BLaER1 (cell line): Measurements from ENCODE around the gene JUP.

Experiments used
- H3K27ac ChIP-seq: shearing (Covaris generic); formaldehyde crosslinking; 2 replicates; pipeline ENCODE4 v1.8.1; 2022
- H3K27me3 ChIP-seq: shearing (Covaris generic); formaldehyde crosslinking; 2 replicates; pipeline ENCODE4 v1.8.1; 2022
- H3K36me3 ChIP-seq: shearing (Covaris generic); formaldehyde crosslinking; 2 replicates; pipeline ENCODE4 v1.8.1; 2022
- H3K4me1 ChIP-seq: shearing (Covaris generic); formaldehyde crosslinking; 2 replicates; pipeline ENCODE4 v1.8.1; 2022
- H3K4me2 ChIP-seq: shearing (Covaris generic); formaldehyde crosslinking; 2 replicates; pipeline ENCODE4 v1.8.1; 2022
- H3K4me3 ChIP-seq: shearing (Covaris generic); formaldehyde crosslinking; 2 replicates; pipeline ENCODE4 v1.8.1; 2022
- H3K9ac ChIP-seq: shearing (Covaris generic); formaldehyde crosslinking; 2 replicates; pipeline ENCODE4 v1.8.1; 2022
- H3K9me3 ChIP-seq: shearing (Covaris generic); formaldehyde crosslinking; 2 replicates; pipeline ENCODE4 v1.8.1; 2022
- H4K20me1 ChIP-seq: shearing (Covaris generic); formaldehyde crosslinking; 2 replicates; pipeline ENCODE4 v1.8.1; 2022
- Cebpa-rat ChIP-seq: shearing (Covaris generic); IDR thresholded peaks from 2 replicates; pipeline ENCODE4 v1.8.1; 2022

The JUP gene

GRCh38 chr17:41763327-41763726 is 23.2 kb downstream of the JUP start:
- H4K20me1 ChIP-seq, result peaks cover 97% of the 10 kb centered on the region
- no peak overlapping the region for H3K9ac ChIP-seq
- H3K4me2 ChIP-seq, result no peak overlapping the region
- peaks cover 100% of the 10 kb centered on the region for H3K36me3 ChIP-seq
- H3K27ac ChIP-seq, result no peak overlapping the region
- no peaks in the 10 kb centered on the region for H3K9me3 ChIP-seq
- H3K4me1 ChIP-seq, result 0 out of 2 replicates have a peak, but pooled peaks cover 6% of the 10 kb centered on the region
- H3K4me3 ChIP-seq, result no peak overlapping the region
- no peaks in the 10 kb centered on the region for H3K27me3 ChIP-seq
- TF ChIP-seq Cebpa-rat, result no peak

- Histone ChIP-seq H3K9ac (no peak overlapping the region), H3K27ac (no peak overlapping the region), H3K4me2 (no peak overlapping the region), H3K4me3 (no peak overlapping the region), H3K9me3 (no peaks in the 10 kb centered on the region), H3K4me1 (0 out of 2 replicates have a peak, but pooled peaks cover 6% of the 10 kb centered on the region), H3K36me3 (peaks cover 100% of the 10 kb centered on the region), H4K20me1 (peaks cover 96% of the 10 kb centered on the region), H3K27me3 (no peaks in the 10 kb centered on the region)
- TF ChIP-seq Cebpa-rat, result no peak
Measured at GRCh38 chr17:41762841-41763240, 23.7 kb downstream of the JUP start.

GRCh38 chr17:41762391-41762790 is 24.1 kb downstream of the JUP start:
- Histone ChIP-seq H3K27ac (no peak overlapping the region), H3K4me3 (no peak overlapping the region), H3K36me3 (peaks cover 100% of the 10 kb centered on the region), H4K20me1 (peaks cover 96% of the 10 kb centered on the region), H3K27me3 (no peaks in the 10 kb centered on the region), H3K9ac (no peak overlapping the region), H3K9me3 (no peaks in the 10 kb centered on the region), H3K4me1 (0 out of 2 replicates have a peak, but pooled peaks cover 6% of the 10 kb centered on the region), H3K4me2 (no peak overlapping the region)
- TF ChIP-seq Cebpa-rat, result no peak

- H3K4me2 ChIP-seq, result no peak overlapping the region
- no peak for TF ChIP-seq Cebpa-rat
- H3K36me3 ChIP-seq, result peaks cover 100% of the 10 kb centered on the region
- H3K27me3 ChIP-seq, result no peaks in the 10 kb centered on the region
- H3K4me1 ChIP-seq, result 0 out of 2 replicates have a peak, but pooled peaks cover 6% of the 10 kb centered on the region
- no peak overlapping the region for H3K4me3 ChIP-seq
- no peak overlapping the region for H3K9ac ChIP-seq
- no peak overlapping the region for H3K27ac ChIP-seq
- H3K9me3 ChIP-seq, result no peaks in the 10 kb centered on the region
- H4K20me1 ChIP-seq, result peaks cover 97% of the 10 kb centered on the region
Measured at GRCh38 chr17:41760878-41761277, 25.6 kb downstream of the JUP start.

- Histone ChIP-seq H3K4me3 (no peak overlapping the region), H3K9ac (no peak overlapping the region), H3K36me3 (peaks cover 100% of the 10 kb centered on the region), H4K20me1 (peaks cover 98% of the 10 kb centered on the region), H3K27me3 (no peaks in the 10 kb centered on the region), H3K4me2 (no peak overlapping the region), H3K9me3 (no peaks in the 10 kb centered on the region), H3K4me1 (peaks cover 16% of the 10 kb centered on the region; the same call in 1 of the 2 replicates), H3K27ac (no peak overlapping the region)
- TF ChIP-seq Cebpa-rat, result no peak
Measured at GRCh38 chr17:41758601-41759000, 27.9 kb downstream of the JUP start.

- Histone ChIP-seq H3K9ac (no peak overlapping the region), H3K4me1 (peaks cover 28% of the 10 kb centered on the region)
Measured at GRCh38 chr17:41754066-41754465, 32.4 kb downstream of the JUP start.

GRCh38 chr17:41751288-41751687 is 35.2 kb downstream of the JUP start:
- Histone ChIP-seq H4K20me1 (peaks cover 29% of the 10 kb centered on the region), H3K9me3 (no peaks in the 10 kb centered on the region), H3K36me3 (peaks cover 55% of the 10 kb centered on the region), H3K4me3 (no peak overlapping the region), H3K27me3 (no peaks in the 10 kb centered on the region), H3K9ac (no peak overlapping the region), H3K27ac (no peak overlapping the region), H3K4me2 (peak overlapping the region; percentile 42), H3K4me1 (peaks cover 28% of the 10 kb centered on the region)
- TF ChIP-seq Cebpa-rat, result no peak

More at GRCh38 chr17:41754066-41754465, 32.4 kb downstream of the JUP start:
- H3K4me2 ChIP-seq, result no peak overlapping the region
- H3K27ac ChIP-seq, result 0 out of 2 replicates have a peak overlapping the region, but pooled peaks have one; percentile 1
- no peak for TF ChIP-seq Cebpa-rat
- H3K27me3 ChIP-seq, result no peaks in the 10 kb centered on the region
- H3K4me3 ChIP-seq, result no peak overlapping the region
- H4K20me1 ChIP-seq, result peaks cover 55% of the 10 kb centered on the region
- H3K36me3 ChIP-seq, result peaks cover 83% of the 10 kb centered on the region
- no peaks in the 10 kb centered on the region for H3K9me3 ChIP-seq

GRCh38 chr17:41750862-41751261 is 35.6 kb downstream of the JUP start:
- Histone ChIP-seq H3K4me1 (peaks cover 28% of the 10 kb centered on the region), H3K4me2 (peak overlapping the region; percentile 42), H3K4me3 (no peak overlapping the region), H4K20me1 (peaks cover 25% of the 10 kb centered on the region), H3K9me3 (no peaks in the 10 kb centered on the region), H3K9ac (no peak overlapping the region), H3K36me3 (peaks cover 51% of the 10 kb centered on the region), H3K27ac (no peak overlapping the region), H3K27me3 (no peaks in the 10 kb centered on the region)
- no peak for TF ChIP-seq Cebpa-rat

GRCh38 chr17:41748275-41748674 is 38.2 kb downstream of the JUP start:
- Histone ChIP-seq H3K4me2 (no peak overlapping the region), H4K20me1 (no peaks in the 10 kb centered on the region), H3K27me3 (no peaks in the 10 kb centered on the region), H3K4me3 (no peak overlapping the region), H3K9me3 (no peaks in the 10 kb centered on the region), H3K36me3 (peaks cover 26% of the 10 kb centered on the region), H3K27ac (no peak overlapping the region), H3K9ac (no peak overlapping the region), H3K4me1 (peaks cover 18% of the 10 kb centered on the region)
- no peak for TF ChIP-seq Cebpa-rat

GRCh38 chr17:41741709-41742108 is 44.8 kb downstream of the JUP start:
- no peak for TF ChIP-seq Cebpa-rat
- no peaks in the 10 kb centered on the region for H3K9me3 ChIP-seq

GRCh38 chr17:41740506-41740905 is 46.0 kb downstream of the JUP start:
- H3K4me2 ChIP-seq, result peak overlapping the region; percentile 69
- H3K9ac ChIP-seq, result no peak overlapping the region; the same call in 1 of the 2 replicates
- H4K20me1 ChIP-seq, result no peaks in the 10 kb centered on the region
- H3K27me3 ChIP-seq, result peaks cover 23% of the 10 kb centered on the region
- H3K36me3 ChIP-seq, result no peaks in the 10 kb centered on the region
- no peak overlapping the region for H3K4me3 ChIP-seq
- no peak for TF ChIP-seq Cebpa-rat
- H3K4me1 ChIP-seq, result peaks cover 45% of the 10 kb centered on the region
- H3K27ac ChIP-seq, result no peak overlapping the region
- no peaks in the 10 kb centered on the region for H3K9me3 ChIP-seq

More at GRCh38 chr17:41741709-41742108, 44.8 kb downstream of the JUP start:
- no peak overlapping the region for H3K27ac ChIP-seq
- H3K27me3 ChIP-seq, result peaks cover 11% of the 10 kb centered on the region
- H4K20me1 ChIP-seq, result no peaks in the 10 kb centered on the region
- no peaks in the 10 kb centered on the region for H3K36me3 ChIP-seq
- no peak overlapping the region for H3K4me2 ChIP-seq
- H3K4me1 ChIP-seq, result peaks cover 45% of the 10 kb centered on the region
- no peak overlapping the region for H3K4me3 ChIP-seq
- H3K9ac ChIP-seq, result no peak overlapping the region
